NCI-H1694 (cell line): Measurements from ENCODE around the gene CILP.

Experiments used
- DNase-seq: peaks from one replicate; lab custom pipeline; 2025; lab: John Stamatoyannopoulos, UW

CILP gene

DNA sequence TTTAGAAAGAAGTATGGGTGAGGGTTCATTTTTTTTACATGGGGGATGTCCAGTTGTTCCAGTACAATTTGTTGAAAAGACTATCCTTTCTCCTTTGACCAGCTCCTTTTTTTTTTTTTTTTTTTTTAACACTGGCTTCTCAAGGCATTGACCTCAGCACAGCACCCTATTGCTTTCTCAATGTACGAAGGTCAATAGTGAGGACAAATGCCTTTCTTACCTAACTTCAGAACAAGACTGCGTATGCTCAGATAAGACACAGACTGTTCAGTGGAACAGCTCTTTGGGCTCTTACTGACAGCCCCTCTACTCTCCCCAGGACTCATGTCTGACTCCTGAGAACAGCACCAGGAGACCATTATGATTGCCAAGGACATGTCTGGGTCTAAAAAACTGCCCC, 10.4 kb upstream of the CILP start:
- no peak for DNase-seq

DNA sequence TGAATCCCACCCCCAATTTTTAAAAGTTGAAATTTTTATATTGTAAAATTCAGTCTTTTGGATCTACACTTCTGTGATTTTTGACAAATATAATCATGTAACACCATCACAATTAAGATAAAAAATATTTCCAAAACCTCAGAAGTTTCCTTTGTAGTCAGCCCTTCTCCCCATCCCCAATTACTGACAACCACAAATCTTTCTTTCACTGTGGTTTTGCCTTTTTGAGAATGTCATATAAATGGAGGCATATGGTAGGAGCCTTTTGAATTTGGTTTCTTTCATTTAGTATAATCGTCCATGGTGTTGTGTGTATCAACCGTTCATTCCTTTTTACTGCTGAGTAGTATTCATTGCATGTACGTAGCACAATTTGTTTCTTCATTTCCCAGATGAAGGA, 7.9 kb upstream of the CILP start:
- DNase-seq: no peak

DNA sequence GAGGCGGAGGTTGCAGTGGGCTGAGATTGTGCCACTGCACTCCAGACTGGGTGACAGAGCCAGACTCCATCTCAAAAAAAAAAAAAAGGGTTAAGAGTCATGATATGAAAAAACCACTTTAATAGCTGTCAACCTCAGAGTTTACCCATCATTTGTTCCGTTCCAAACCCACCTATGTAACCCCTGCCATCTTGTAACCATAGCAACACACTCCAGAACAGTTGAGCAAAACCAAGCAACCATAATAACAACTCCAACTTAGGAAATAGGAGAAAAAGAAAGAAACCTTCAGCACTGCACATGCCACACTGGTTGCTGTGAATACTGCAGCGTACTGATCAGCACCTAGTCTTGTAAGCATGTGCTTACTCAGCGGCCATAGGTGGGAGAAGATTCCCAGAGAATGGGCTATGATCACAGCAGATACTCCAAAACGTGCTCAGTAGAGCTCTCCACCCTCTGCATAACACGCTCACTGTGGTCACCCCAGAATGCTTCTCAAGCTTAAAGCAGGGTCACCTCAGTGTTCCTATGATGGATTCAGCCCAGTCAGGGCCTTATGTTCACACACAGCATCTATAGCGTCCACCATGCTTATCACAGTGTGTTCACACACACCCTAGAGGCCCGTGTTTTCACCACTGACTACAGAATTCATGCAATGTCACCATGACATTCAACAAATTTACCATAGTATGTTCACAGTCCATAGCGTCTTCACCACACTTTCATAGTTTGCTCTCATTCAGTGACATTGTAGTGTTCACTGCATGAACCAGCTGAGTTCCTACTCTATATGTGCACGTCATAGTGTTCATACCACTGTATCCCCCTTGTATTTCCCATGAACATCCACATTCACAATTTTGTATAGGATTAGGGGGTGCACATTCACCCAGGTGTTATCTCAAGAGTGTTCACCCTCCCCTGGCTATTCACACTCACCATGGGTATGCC, 6.5 kb upstream of the CILP start:
- DNase-seq: no peak

DNA sequence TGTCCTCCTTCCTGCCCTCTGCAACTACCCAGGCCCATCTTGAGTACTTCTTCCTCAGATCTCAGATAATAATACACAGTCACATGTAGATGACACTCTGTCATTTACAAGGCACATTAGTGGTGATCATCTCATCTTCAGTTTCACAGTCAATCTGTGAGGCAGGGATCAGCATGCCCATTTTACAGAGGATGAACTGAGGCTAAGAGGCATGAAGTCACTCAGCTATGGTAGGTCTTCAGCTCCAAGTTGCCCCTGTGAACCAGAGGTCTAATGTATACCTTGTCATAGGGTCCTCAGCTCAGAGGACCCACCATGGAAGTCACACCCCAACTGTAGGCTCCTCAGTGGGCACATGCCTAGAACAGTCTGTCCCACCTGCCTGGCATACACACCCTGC, 4.2 kb upstream of the CILP start:
- DNase-seq: no peak

DNA sequence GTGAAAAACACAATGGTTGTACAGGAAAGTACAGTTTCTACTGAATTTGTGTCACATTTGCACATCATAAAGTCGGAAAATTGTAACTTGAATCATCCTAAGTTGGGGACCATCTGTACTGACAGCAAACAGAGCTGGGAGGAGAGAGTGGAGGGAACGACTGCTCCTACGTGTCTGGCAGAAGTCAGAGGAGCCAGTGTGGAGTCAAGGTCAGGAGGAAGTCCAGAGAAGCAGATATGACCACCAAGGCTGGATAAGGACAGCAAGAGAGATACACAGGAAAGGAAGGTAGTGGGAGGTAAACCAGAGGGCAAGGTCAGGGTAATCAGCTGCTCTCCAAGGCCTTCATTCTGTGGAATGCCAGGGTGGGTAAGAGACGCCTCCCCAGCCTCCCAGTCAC, 2.7 kb upstream of the CILP start:
- no peak for DNase-seq

DNA sequence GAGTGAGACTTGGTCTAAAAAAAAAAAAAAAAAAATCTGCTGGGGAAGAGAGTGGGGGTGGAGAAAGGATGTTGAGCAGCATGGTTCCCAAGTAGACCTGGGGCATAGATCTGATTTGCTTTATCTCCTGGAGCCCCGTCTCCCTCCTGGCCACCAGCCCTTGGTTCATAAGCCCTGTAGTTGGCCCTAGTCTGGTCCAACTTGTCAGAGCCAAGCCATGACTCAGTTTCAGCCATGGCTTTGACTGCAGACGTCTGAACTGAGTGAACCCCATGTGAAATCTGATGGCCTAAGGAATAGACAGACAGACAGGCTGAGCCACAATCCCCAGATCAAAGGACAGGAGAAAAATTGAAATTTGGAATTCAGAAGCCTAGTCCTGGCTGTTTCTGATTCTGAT, 2.0 kb upstream of the CILP start:
- no peak for DNase-seq

DNA sequence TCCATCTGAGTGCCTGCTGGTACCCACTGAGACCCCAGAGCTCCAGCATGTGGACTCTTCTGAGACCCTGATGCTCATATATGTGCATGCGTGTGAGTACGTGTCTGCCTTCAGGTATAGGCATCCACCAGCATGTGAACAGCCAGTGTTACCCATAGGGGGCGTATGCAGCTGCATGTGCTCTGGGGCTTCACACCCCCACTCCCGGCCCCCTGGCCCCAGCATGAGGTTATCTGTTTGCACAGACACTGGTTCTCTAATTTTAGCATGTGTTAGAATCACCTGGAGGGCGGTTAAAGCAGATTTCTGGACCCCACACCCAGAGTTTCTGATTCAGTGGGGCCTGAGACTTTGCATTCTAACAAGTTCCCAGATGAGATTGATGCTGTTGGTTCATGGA, 824 bp upstream of the CILP start:
- DNase-seq: no peak

DNA sequence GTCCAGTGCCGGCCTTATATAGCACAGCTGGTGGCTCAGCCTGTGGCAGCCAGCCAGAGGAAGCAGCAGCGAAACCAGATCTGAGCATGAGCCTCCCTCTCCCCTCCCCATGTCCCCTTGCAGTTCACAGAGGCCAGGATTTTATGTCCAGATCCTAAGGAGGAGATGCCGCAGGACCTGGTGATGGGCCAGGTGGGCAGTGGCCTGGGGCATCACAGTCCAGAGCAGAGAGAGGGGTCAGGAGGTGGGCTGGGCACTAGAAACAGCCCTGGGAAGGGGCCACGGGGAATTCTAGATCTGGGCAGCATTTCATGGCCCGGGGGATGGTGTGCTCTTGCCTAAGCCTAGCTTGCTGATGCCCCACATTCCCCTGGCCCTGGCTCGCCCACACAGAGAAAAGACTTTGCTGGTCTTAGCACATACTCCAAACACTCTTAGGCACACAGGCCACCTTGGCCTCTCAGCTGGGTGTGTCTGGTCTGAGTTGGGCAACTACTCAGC, 259 bp upstream of the CILP start:
- no peak for DNase-seq

DNA sequence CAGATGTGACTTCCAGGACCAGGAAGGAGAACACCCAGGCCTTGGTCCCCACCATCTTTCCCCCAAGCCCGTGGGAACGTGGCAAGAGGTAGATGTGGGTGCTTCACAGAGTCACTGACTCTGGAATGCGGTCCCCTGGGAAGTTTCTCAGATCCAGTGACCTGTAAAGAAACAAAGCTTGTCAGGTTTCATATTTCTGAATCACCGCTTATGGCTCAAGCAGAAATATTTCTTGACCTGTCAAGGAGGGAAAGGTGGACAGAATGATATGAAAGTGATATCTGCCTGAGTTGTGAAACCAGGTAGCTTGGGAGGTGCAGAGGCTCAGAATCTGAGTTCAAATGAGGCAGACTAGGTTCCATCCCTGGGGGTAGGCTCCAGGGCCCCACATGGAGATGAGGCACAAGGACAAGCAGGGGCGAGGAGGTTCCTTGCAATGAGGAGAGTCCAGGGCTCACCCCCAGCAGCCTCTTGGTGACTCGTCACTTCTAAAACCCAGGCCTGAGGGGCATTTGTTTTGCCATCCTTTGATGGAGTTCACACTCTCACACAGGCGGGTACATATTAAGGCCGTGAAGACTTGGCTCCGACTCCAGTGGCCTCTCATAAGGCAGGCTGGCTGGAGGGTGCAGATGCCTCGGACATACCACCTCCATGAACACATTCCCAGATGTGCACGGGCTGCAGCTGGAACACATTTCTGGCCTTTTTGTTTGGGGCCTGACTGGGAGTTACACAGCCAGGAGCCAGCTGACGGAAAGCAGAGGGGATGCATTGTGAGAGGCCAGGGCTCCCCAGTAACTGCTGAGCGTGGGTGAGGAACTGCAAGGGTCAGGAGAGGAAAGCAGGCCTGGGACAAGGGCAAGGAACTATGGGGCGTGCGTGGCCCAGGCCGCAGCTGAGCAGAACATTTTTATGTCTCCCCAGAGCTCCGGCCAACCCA, 1.3 kb downstream of the CILP start:
- no peak for DNase-seq

DNA sequence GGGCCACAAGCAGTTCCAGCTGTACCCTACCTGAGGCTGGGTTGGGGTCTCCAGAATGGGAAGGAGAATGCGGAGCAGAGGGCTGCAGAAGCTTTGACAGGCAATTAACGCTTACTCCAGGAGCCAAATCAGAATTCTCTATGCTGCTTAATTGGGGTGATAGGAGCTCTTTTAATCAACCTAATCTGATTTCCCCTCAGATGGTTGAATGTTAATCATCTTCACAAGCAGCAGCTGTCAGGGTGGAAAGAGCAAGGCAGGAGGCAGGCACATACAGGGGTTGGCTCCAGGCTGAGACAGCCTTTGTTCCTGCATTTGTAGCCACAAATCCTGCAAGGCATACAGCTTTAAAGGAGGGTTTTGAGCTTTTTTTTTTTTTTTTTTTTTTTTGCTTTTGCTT, 2.6 kb downstream of the CILP start:
- peak; percentile 22 for DNase-seq

DNA sequence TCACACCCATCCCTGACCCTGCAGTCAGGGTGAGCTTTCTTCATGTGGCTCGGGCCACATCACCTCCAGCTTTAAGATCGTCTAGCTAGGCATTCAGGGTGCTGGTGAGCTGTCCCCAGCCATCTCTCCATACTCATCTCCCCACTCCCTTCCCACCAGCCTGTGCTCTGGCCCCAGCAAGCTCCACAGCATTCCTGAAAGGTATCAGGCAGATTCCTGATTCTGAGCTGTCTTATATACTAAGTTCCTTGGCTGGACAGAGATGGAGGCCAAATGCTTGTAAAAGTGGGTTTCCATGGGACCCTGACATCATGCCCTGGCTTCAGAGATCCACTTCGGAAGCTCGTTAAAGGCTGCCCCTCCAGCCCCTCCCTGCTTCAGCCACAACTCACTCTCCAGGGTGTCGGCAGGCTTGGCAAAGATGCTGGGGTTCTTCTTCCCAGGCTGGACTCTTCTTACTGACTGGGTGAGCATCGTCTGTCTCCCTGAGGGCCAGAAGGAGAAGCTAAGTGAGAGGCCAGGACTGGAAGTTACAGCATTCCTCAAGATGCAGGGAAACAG, 3.9 kb downstream of the CILP start:
- no peak for DNase-seq

DNA sequence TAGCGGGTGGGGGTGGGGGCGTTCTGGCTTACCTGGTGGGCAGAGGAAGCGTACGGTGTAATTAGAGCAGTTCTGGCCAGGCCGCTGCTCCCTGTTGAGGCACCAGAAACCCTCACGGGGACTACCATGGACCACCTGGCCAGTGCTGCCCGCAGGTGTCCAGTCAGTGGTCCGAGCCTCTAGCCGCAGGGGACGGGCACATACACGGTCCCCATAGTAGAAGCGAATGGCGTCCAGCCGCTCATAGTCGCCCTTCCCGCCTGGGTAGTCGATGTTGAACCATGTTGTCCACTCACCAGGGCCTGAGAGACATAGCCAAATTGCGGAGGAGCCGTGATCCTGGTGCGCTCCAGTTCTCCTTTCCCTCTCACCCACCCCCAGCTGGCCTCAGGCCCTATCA, 4.5 kb downstream of the CILP start:
- DNase-seq: no peak

DNA sequence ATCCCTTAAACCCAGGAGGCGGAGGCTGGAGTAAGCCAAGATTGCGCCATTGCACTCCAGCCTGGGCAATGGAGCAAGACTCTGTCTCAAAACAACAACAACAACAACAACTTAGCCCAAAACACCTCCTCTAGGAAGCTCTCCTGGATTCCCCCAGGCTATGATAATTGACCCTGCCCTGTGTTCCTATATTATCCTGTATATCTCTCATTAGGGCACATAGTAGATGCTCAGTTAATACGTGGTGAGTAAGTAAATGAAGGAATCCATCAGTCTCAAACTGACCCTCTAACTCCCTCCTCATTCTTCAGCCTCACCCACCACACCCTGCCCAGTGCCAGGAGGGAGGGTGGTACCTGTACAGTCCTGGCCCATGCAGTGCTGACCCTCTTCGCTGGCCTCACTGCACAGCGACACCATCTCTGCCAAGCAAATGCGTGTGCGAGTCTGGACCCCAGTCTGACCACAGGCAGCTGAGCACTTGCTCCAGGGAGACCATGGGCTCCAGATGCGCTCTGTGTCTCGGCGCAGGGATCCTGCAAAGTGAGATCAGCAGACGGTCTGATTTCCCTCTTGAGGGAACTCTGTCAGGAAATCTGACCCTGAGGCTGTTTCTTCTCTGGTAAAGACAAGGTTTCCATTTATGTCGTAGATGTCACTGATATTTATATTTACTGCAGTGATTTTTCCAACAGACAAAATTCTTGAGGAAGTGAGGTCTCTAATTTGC, 6.2 kb downstream of the CILP start:
- no peak for DNase-seq

DNA sequence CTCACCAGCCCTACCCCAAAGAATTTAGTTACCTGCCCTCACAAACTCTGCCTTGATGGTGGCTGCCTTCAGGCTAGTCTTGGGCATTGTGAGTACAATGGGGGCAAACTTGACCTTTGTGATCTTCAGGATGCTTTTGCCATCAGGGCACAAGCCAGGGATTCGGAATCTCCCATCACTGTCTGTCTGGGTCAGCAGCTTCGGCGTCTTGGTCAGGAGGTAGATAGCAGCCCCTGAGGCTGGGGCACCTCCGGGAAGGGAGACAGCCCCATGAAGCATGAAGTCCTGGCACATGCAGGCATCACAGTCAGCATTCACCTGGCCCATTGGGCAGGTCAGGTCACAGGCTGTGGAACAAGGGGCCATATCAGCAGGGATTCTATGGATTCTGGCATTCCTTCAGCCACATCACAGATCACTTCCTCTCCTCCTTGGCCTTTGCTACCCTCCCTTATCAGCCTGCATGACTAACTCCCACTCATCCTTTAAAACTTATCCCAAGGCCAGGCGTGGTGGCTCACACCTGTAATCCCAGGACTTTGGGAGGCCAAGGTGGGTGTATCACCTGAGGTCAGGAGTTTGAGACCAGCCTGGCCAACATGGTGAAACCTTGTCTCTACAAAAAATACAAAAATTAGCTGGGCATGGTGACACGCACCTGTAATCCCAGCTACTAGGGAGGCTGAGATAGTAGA, 6.9 kb downstream of the CILP start:
- DNase-seq: no peak

DNA sequence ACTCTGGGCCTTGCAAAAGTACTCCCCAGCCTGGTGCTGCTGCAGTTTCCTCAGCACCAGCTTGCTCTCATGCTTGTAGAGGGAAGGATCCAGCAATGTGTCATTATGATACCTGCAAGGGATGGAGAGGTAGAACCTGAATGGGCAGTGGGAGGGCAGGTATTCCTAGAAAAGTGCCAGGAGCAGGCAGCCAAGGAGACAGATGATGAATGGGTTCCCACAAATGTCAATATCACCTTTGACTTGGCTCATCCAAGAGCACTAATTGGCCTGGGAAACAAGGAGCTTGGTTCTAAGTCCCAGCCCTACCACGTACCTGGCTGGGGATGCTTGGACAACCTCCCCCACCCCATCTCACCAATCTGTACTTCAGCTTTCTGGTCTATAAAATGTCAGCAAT, 9.4 kb downstream of the CILP start:
- DNase-seq: no peak

DNA sequence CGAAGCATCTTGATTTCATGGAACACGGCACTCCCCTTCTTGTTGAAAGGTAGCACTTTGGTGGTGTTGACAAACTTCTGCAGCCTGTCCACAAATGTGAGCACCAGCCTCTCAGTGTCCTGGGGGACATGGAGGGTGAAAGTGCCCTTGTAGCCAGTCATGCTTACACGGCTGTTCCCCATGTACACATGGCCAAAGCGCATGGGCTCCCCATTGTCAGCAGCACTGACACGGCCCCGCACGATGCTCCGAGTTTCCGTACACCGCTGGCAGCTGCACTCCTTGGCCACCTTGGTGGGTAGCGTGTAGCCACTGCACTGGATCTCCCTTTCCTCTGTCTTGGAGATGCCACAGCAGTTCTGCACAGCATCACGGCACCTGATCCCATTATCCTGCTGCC, 12.7 kb downstream of the CILP start:
- no peak for DNase-seq

DNA sequence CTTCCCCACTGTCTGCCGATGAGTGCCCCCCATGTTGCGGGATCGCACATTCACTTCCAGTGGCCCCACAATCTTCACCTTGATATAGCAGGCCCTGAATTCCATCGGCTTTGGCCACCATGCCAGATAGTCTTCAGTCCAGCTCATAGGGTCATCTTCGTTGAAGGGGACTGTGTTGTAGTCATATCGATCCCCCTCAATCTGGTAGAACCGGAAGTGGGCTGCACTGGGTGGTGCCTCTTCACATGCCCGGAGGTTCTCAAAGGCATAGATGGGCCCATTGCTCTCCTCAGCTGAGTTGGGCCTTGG, 14.0 kb downstream of the CILP start:
- no peak for DNase-seq

DNA sequence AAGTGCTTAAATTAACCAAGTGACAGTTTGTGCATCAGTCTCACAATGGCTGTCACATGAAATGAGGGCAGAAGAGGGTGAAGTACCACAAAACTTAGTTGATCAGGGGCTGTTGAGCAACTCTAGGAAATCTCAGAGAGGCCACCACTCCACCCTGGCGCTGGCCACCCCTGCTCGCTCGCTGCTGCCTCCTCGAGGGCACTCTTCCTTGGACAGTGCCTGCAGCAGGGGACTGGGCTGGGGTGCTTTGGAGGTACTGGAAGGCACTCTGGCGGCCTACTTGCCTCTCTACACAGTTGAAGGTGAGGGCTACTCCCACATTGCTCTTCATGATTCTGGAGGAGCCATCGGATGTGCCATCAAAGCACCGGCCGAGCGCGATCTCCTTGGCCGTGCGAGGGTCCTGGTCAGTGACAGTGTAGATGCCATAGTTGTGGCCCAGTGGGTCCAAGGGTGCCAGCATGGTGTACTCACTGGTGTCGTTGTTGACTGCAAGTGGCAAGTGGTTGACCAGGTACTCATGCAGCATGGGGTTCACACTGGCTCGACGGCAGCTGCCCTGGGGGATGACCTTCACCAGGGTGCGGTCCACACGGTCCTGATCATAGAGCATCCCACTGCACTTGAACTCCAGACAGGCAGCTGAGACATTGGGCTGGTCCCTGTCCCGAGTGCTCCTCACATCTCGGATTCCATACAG, 14.5 kb downstream of the CILP start:
- DNase-seq: no peak

DNA sequence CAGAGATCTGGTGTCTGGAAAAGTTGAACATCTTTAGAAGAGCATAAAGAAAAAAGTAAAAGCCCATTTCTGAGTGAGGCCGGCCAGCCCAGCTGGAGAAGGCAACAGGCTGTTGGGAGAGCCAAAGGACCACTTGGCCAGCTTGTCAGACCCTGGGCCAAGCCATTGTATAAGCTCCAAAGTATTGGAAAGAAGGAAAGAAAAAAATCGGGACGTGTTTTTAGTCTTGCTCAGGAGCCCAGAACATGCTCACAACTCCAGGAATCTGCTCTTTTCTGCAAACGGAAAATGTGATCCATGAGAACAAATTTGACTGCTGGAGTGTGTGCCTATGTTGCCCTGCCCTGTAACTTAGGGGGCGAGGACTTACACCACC, 15.7 kb downstream of the CILP start:
- no peak for DNase-seq

DNA sequence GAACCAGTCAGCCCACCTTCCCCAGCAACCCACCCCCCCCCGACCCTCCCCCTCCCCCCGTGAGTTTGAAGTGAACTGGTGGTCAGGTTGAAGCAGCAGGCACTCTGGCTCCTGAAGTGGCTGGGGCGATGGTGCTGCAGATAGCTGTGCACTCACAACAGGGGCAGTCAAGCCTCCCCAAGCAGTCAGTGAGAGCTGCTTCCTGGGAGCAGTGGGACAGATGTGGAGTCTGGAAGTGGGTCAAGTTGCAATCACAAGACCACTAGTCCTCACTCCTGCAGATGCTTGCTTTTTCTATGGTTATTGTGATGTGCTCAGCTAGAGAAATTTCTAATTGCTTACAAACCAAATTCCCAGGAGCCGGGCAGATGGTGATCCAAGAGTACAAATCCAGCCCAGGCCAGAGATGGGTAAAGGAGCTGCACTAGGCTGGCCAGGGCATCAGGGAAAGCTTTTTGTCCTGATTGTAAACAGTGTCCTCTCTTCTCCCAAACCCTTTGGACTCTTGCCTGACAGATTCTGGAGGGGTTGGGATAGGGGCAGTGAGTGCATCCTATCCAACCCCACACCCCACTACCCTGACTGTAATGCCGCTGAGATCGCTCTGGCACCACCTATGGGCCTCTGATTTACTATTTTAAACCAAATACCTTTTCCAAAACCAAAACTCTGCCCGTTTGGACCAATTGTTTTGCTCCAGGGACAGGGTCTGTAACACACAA, 16.3 kb downstream of the CILP start:
- no peak for DNase-seq
